ENCODE measurements around the gene ERVW-1.

Gene ERVW-1

GRCh38 chr7:92421676-92422435 lies 55.9 kb downstream of the ERVW-1 start:
- DNase-seq, result no peak

All from CD4-positive, alpha-beta T cell treated with Interferon alpha-2 for 1 hour (primary cell).